Activated T-helper 17 cell treated with anti-CD3 and anti-CD28 coated beads, Interleukin-2, amount 50 U/mL, for 72 hours (primary cell): ENCODE results near the gene ANKRD11. TPM values are rescaled to one million over a fixed set of nuclear protein-coding genes. Genes with fewer than 3 reads are reported as not detected.

ENCODE experiments used
- ATAC-seq: fragments of 150-1000 bp; cut with Tn5 transposase; replicated peaks from 2 replicates; pipeline ENCODE4 v1.10.0; 2021; ENCODE audit warnings: mild to moderate bottlenecking, moderate library complexity
- H3K27ac Mint-ChIP-seq: one replicate; pipeline ENCODE4 v1.8.0; 2022; ENCODE audit warnings: mixed read lengths
- H3K27me3 Mint-ChIP-seq: one replicate; pipeline ENCODE4 v1.8.0; 2022; ENCODE audit warnings: mixed read lengths
- H3K36me3 Mint-ChIP-seq: one replicate; pipeline ENCODE4 v1.8.0; 2022; ENCODE audit warnings: low read depth, mild to moderate bottlenecking, mixed read lengths
- H3K4me1 Mint-ChIP-seq: one replicate; pipeline ENCODE4 v1.8.0; 2022; ENCODE audit warnings: mixed read lengths
- H3K4me3 Mint-ChIP-seq: one replicate; pipeline ENCODE4 v1.8.0; 2022; ENCODE audit warnings: mild to moderate bottlenecking, mixed read lengths
- H3K9me3 Mint-ChIP-seq: one replicate; pipeline ENCODE4 v1.8.0; 2022; ENCODE audit warnings: mixed read lengths
- total RNA-seq, 2 donors: library from RNA; stranded (reverse); gene quantifications; one replicate each; pipeline ENCODE4 v1.2.3, GENCODE V29; 2022

The ANKRD11 gene
- total RNA-seq, 2 donors from 2014 or later = 166 to 178 TPM

GRCh38 chr16:89380681-89381080 lies 109.7 kb downstream of the ANKRD11 start:
- peaks cover 59% of the 10 kb centered on the region for H3K4me1 Mint-ChIP-seq
- no peaks in the 10 kb centered on the region for H3K9me3 Mint-ChIP-seq
- peaks cover 19% of the 10 kb centered on the region for H3K36me3 Mint-ChIP-seq
- H3K27me3 Mint-ChIP-seq = no peaks in the 10 kb centered on the region
- peak overlapping the region; percentile 81 for H3K27ac Mint-ChIP-seq
- ATAC-seq = no peak
- H3K4me3 Mint-ChIP-seq = no peak overlapping the region

DNA sequence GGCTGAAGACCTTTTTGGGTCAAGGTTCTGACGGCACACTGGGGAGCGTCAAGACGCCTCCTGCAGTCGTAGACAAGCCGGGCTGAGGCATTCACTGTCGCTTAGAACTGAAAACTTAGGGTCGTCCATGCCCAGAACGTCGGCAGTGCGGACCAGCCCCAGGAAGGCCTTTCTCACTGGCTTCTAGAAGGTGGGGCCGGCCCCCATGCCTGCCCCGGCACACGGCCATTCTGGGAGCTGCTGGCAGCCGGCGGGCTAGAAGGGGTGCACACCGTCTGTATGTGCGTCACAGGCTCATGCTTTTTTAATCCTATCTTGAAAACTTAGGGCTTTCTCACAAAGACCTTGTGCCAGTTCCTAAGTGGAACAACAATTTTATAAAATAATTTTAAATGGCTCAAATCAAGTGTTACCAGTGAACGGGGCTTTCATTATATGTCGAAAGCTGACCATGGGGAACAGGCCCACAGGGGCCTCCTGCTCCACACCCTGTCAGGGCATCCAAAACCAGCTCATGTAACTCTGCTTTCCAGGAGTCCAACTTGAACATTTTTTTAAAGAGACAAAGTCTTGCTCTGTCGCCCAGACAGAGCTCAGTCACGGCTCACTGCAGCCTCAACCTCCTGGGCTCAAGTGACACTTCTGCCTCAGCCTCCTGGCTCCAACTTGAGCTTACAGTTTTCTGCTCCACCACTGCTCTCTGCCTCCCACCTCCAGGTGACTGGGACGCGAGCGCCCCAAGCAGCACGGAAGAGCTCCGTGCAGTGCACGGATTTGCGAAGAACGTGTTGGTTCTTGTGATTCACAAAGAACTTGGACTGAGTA lies 111.2 kb downstream of the ANKRD11 start:
- peak overlapping the region; percentile 81 for H3K27ac Mint-ChIP-seq
- H3K4me1 Mint-ChIP-seq = peaks cover 54% of the 10 kb centered on the region
- ATAC-seq = no peak
- peaks cover 19% of the 10 kb centered on the region for H3K36me3 Mint-ChIP-seq
- no peak overlapping the region for H3K4me3 Mint-ChIP-seq
- H3K27me3 Mint-ChIP-seq = no peaks in the 10 kb centered on the region
- no peaks in the 10 kb centered on the region for H3K9me3 Mint-ChIP-seq

- Mint-ChIP-seq H3K4me3 (peak overlapping the region; percentile 33), H3K4me1 (peaks cover 37% of the 10 kb centered on the region), H3K27me3 (no peaks in the 10 kb centered on the region), H3K9me3 (no peaks in the 10 kb centered on the region), H3K36me3 (peaks cover 20% of the 10 kb centered on the region), H3K27ac (peak overlapping the region; percentile 66)
- ATAC-seq = peak; percentile 29
Observed at GRCh38 chr16:89377453-89377848, 112.9 kb downstream of the ANKRD11 start.

DNA sequence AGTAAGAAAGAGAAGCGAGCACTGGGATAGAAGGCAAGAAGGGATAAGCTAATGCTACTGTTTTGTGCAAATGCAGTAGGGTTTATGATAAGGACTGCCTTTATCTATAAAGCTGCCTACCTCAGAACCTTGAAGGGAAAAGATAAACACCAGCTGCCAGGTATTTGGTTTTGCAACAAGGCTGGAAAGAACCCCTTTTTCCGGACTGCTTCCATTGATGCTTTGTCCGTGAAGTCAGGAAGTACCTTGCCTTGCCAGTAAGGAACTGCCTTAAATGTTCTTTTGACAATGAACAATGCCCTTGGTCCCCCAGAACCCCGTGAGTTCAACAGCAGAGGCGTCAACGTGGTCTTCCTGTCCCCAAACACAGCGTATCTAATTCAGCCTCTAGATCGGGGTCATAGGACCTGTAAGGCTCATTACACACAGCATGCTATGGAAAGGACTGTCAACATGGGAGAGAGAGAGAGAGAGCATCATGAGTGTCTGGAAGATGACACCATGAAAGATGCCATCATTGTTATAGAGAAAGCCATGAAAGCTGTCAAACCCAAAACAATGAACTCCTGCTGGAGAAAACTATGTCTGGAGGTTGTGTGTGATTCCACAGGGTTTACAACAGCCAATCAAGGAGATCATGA lies 113.4 kb downstream of the ANKRD11 start:
- Mint-ChIP-seq H3K27me3 (no peaks in the 10 kb centered on the region), H3K4me1 (peaks cover 36% of the 10 kb centered on the region), H3K27ac (peak overlapping the region; percentile 47), H3K4me3 (no peak overlapping the region), H3K9me3 (no peaks in the 10 kb centered on the region), H3K36me3 (peaks cover 22% of the 10 kb centered on the region)
- ATAC-seq = no peak

DNA sequence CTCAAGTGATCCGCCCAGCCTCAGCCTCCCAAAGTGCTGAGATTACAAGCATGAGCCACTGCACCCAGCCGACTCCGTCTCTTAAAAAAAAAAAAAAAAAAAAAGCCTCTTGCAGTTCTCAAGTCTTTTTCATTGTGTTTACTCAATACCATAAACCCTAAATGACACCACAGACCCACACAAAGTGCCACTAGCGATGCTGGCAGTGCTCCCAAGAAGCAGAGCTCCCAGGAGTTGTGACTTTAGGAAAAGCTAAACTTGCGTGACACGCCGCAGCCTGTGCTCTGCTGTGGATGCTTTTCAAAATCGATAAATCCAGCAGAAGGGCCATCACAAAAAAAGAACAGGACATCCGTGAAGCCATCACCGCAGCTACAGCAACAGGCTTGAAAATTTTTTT lies 114.7 kb downstream of the ANKRD11 start:
- Mint-ChIP-seq H3K4me3 (no peak overlapping the region), H3K27ac (no peak overlapping the region), H3K27me3 (no peaks in the 10 kb centered on the region), H3K36me3 (peaks cover 33% of the 10 kb centered on the region), H3K9me3 (no peaks in the 10 kb centered on the region), H3K4me1 (peaks cover 35% of the 10 kb centered on the region)
- no peak for ATAC-seq

- no peak for ATAC-seq
- H3K27ac Mint-ChIP-seq = no peak overlapping the region
- peaks cover 35% of the 10 kb centered on the region for H3K36me3 Mint-ChIP-seq
- H3K27me3 Mint-ChIP-seq = no peaks in the 10 kb centered on the region
- H3K9me3 Mint-ChIP-seq = no peaks in the 10 kb centered on the region
- H3K4me3 Mint-ChIP-seq = no peak overlapping the region
- H3K4me1 Mint-ChIP-seq = peaks cover 29% of the 10 kb centered on the region
Observed at GRCh38 chr16:89375021-89375420, 115.3 kb downstream of the ANKRD11 start.

DNA sequence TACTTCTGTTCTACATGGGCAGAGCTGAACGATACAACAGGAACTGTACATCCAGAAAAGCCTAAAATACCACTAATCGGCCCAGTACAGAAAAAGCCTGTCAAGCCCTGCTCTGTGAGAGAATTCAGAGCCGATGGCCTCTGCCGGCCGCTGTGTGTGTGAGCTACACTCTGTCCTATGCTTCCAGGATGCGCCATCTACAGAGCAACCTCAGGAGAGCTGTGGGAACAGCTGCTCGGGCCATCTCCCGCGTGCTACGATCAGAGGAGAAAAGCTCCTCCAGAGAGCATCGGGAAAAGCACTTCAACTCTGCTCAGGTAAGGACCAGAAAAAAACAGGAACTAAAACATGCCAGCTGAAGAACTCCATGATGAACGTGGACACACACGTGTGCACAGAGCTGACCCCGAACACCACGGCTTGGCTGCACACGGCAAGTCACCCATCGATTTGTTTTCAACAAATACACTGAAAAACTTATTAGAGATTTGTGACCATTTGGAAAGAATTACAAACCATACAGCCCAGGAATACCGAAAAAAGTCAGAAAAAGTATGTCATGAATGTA lies 115.9 kb downstream of the ANKRD11 start:
- Mint-ChIP-seq H3K4me1 (peaks cover 24% of the 10 kb centered on the region), H3K36me3 (peaks cover 30% of the 10 kb centered on the region), H3K27me3 (no peaks in the 10 kb centered on the region), H3K4me3 (no peak overlapping the region), H3K9me3 (no peaks in the 10 kb centered on the region), H3K27ac (peak overlapping the region; percentile 28)
- no peak for ATAC-seq

- peaks cover 31% of the 10 kb centered on the region for H3K4me1 Mint-ChIP-seq
Observed at GRCh38 chr16:89373355-89374110, 116.8 kb downstream of the ANKRD11 start.

GRCh38 chr16:89371968-89372634 lies 118.3 kb downstream of the ANKRD11 start:
- Mint-ChIP-seq H3K4me1 (peaks cover 28% of the 10 kb centered on the region), H3K27me3 (no peaks in the 10 kb centered on the region), H3K36me3 (peaks cover 28% of the 10 kb centered on the region), H3K4me3 (no peak overlapping the region), H3K9me3 (no peaks in the 10 kb centered on the region), H3K27ac (no peak overlapping the region)
- no peak for ATAC-seq

More at GRCh38 chr16:89373355-89374110, 116.8 kb downstream of the ANKRD11 start:
- no peak for ATAC-seq
- Mint-ChIP-seq H3K4me3 (no peak overlapping the region), H3K36me3 (peaks cover 28% of the 10 kb centered on the region), H3K27me3 (no peaks in the 10 kb centered on the region), H3K27ac (peak overlapping the region; percentile 30), H3K9me3 (no peaks in the 10 kb centered on the region)

DNA sequence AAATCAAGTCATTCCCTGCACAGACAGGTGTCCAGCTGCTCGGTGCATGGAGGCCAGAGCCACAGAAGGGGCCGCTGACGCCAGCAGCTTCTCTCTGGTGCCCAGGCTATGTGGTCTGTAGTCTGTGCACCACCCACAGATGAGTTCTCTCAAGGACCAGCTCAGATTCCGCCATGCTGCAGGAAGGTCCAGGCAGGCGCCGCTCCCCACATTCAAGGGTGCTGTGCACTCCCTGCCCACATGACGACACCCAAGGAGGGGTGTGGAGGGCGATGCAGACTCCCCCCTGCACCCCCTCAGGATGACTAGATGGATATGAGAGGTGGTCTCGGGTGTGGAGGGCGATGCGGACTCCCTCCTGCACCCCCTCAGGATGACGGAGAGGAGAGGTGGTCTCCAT lies 119.0 kb downstream of the ANKRD11 start:
- H3K27me3 Mint-ChIP-seq = no peaks in the 10 kb centered on the region
- H3K27ac Mint-ChIP-seq = peak overlapping the region; percentile 42
- H3K9me3 Mint-ChIP-seq = no peaks in the 10 kb centered on the region
- peaks cover 34% of the 10 kb centered on the region for H3K36me3 Mint-ChIP-seq
- no peak overlapping the region for H3K4me3 Mint-ChIP-seq
- peaks cover 30% of the 10 kb centered on the region for H3K4me1 Mint-ChIP-seq
- no peak for ATAC-seq

DNA sequence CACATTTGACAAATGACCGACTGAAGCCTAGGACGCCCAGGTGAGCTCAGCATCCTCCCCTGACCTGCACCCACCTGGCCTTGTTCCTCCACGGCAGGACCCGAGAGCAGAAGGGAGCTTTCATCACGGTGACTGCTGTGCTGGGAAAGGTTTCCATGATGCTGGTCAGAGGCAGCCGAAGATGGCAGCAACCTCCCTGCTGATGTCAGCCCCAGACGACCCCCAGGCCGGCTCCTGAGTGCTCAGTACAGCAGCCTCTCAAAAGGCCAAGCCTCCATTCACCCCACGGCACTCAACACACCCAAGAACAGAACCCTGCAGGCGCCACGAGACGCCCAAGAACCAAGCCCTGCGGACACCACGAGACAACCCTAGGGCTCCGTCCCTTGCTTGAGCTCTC lies 119.8 kb downstream of the ANKRD11 start:
- no peaks in the 10 kb centered on the region for H3K9me3 Mint-ChIP-seq
- H3K27ac Mint-ChIP-seq = peak overlapping the region; percentile 42
- peaks cover 35% of the 10 kb centered on the region for H3K4me1 Mint-ChIP-seq
- H3K4me3 Mint-ChIP-seq = no peak overlapping the region
- no peaks in the 10 kb centered on the region for H3K27me3 Mint-ChIP-seq
- H3K36me3 Mint-ChIP-seq = peaks cover 34% of the 10 kb centered on the region
- ATAC-seq = no peak

DNA sequence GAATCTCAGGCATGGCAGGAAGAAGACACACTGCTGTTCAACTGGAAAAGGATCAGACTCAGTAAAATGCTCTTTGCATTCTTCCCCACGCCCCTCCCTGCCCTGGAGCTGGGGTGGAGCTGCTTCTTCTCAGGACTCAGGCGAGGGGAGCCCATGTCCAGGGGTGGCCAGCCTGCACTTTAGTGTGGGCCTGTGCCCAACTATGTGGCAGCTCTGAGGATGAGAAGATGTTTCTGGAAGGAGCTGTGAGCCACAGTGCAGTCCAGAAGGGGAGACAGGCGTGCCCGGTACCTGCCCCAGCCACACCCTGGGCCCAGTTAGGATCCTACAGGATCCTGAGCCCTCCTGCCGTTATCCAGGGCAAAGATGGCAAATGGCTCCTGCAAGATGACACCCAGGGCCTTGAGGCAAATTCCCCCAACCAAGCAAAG lies 120.3 kb downstream of the ANKRD11 start:
- Mint-ChIP-seq H3K4me3 (no peak overlapping the region), H3K27me3 (no peaks in the 10 kb centered on the region), H3K4me1 (peaks cover 37% of the 10 kb centered on the region), H3K36me3 (peaks cover 34% of the 10 kb centered on the region), H3K9me3 (no peaks in the 10 kb centered on the region), H3K27ac (peak overlapping the region; percentile 52)
- ATAC-seq = no peak

DNA sequence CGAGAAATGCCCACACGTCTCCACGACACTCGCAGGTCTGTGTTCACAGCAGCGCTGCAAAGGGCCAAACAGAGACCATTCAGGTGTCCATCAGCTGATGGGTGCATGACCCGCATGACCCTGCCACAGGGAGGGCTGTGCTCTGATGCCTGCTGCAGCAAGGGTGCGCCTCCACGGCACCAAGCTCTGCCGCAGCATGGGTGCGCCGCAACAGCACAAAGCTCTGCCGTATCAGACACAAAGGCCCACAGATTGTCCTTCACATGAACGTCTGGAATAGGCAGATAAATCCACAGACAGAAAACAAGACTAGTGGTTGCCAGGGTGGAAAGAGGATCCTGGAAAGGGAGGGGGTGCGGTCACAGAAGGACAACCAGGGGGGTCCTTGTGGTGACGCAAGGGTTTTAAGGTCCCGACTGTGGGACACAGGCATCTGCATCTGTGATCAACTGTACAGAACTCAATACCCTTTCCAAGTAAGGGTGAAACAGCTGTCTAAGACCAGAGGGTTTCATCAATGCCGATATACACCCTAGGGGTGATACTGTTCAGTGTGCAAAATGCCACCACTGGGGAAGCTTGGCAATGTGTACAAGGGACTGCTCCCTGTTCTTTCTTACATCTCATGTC lies 121.0 kb downstream of the ANKRD11 start:
- H3K27ac Mint-ChIP-seq = peak overlapping the region; percentile 80

More for the DNA sequence above, 121.0 kb downstream of the ANKRD11 start:
- no peak for ATAC-seq
- peaks cover 44% of the 10 kb centered on the region for H3K4me1 Mint-ChIP-seq
- peaks cover 34% of the 10 kb centered on the region for H3K36me3 Mint-ChIP-seq
- no peaks in the 10 kb centered on the region for H3K27me3 Mint-ChIP-seq
- no peak overlapping the region for H3K4me3 Mint-ChIP-seq
- no peaks in the 10 kb centered on the region for H3K9me3 Mint-ChIP-seq
